DMS53 (cell line): ENCODE data around the gene TRIM7.

ENCODE experiments used
- DNase-seq: peaks from one replicate; lab custom pipeline; 2025; lab: John Stamatoyannopoulos, UW

TRIM7 gene

GRCh38 chr5:181204826-181205760 is at the start of gene TRIM7:
TRIM7 (minus strand) TSS chr5:181205196; CDS start chr5:181205110, 86 bp downstream.
- DNase-seq, result no peak

GRCh38 chr5:181248277-181248676 is 43.3 kb upstream of the TRIM7 start:
- DNase-seq, result no peak

- no peak for DNase-seq
These were observed 41.5 kb upstream of the TRIM7 start for GRCh38 chr5:181246276-181247049.

GRCh38 chr5:181245427-181246275 is 40.7 kb upstream of the TRIM7 start:
- DNase-seq, result no peak

GRCh38 chr5:181243564-181244343 is 38.8 kb upstream of the TRIM7 start, which contains the start of gene RACK1:
RACK1 (minus strand) TSS chr5:181243906; CDS start chr5:181243800, 106 bp downstream.
- no peak for DNase-seq

GRCh38 chr5:181243018-181243563 is 38.1 kb upstream of the TRIM7 start:
- no peak for DNase-seq

- DNase-seq, result no peak
These were observed 37.0 kb upstream of the TRIM7 start for GRCh38 chr5:181242031-181242451.

- no peak for DNase-seq
These were observed 36.5 kb upstream of the TRIM7 start for GRCh38 chr5:181241393-181241975.

GRCh38 chr5:181239062-181239663 is 34.2 kb upstream of the TRIM7 start:
- DNase-seq, result no peak

GRCh38 chr5:181237729-181238385 is 32.9 kb upstream of the TRIM7 start:
- DNase-seq, result no peak

GRCh38 chr5:181236954-181237641 is 32.1 kb upstream of the TRIM7 start:
- DNase-seq, result no peak

GRCh38 chr5:181236471-181236870 is 31.5 kb upstream of the TRIM7 start:
- DNase-seq, result no peak

- no peak for DNase-seq
These were observed 30.8 kb upstream of the TRIM7 start for GRCh38 chr5:181235689-181236366.

GRCh38 chr5:181235323-181235688 is 30.3 kb upstream of the TRIM7 start:
- no peak for DNase-seq

- DNase-seq, result no peak
These were observed 29.7 kb upstream of the TRIM7 start for GRCh38 chr5:181234455-181235306.

- DNase-seq, result no peak
These were observed 28.9 kb upstream of the TRIM7 start for GRCh38 chr5:181233801-181234454.
